ENCODE measurements around the gene NUP62CL.

DNA sequence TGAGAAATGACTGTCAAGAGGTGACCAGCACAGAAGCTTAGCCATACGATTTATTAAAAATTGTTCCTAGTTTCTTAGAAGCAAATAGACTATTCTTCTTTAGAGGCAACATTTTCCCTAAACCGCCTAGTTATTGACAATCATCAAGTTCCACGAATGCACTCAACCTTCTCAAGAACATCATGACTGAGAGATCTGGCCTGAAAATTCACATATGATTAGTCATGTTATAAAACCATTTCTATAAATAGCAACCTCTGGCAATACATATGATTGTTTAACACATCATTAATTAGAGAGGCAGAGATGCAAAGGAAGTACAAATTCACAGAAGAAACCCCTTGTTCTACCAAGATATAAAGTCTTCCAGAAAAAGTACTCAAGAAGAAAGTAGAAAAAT lies 6.7 kb downstream of the NUP62CL start:
- TF ChIP-seq, protein P1, sequence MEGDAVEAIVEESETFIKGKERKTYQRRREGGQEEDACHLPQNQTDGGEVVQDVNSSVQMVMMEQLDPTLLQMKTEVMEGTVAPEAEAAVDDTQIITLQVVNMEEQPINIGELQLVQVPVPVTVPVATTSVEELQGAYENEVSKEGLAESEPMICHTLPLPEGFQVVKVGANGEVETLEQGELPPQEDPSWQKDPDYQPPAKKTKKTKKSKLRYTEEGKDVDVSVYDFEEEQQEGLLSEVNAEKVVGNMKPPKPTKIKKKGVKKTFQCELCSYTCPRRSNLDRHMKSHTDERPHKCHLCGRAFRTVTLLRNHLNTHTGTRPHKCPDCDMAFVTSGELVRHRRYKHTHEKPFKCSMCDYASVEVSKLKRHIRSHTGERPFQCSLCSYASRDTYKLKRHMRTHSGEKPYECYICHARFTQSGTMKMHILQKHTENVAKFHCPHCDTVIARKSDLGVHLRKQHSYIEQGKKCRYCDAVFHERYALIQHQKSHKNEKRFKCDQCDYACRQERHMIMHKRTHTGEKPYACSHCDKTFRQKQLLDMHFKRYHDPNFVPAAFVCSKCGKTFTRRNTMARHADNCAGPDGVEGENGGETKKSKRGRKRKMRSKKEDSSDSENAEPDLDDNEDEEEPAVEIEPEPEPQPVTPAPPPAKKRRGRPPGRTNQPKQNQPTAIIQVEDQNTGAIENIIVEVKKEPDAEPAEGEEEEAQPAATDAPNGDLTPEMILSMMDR (conservative IDR thresholded peaks at IDR 0.05; ENCODE audit: low read depth, low read length) = no peak
- no peak for TF ChIP-seq EZH2 (IDR thresholded peaks at IDR 0.05; ENCODE audit: borderline replicate concordance, low read depth, low read length, poor library complexity, severe bottlenecking)
